HepG2 (cell line): ENCODE measurements around the gene RANBP17.

Experiments used
- KLF13 ChIP-seq: sonication (generic); formaldehyde crosslinking; IDR thresholded peaks from 2 replicates; pipeline ENCODE4 v1.4.0; 2020; ENCODE audit warnings: mild to moderate bottlenecking, missing genetic modification reagents
- NR1H2 ChIP-seq: sonication (generic); formaldehyde crosslinking; IDR thresholded peaks from 2 replicates; pipeline ENCODE4 v1.8.1; 2022; ENCODE audit warnings: low read depth, missing genetic modification reagents, borderline replicate concordance

DNA sequence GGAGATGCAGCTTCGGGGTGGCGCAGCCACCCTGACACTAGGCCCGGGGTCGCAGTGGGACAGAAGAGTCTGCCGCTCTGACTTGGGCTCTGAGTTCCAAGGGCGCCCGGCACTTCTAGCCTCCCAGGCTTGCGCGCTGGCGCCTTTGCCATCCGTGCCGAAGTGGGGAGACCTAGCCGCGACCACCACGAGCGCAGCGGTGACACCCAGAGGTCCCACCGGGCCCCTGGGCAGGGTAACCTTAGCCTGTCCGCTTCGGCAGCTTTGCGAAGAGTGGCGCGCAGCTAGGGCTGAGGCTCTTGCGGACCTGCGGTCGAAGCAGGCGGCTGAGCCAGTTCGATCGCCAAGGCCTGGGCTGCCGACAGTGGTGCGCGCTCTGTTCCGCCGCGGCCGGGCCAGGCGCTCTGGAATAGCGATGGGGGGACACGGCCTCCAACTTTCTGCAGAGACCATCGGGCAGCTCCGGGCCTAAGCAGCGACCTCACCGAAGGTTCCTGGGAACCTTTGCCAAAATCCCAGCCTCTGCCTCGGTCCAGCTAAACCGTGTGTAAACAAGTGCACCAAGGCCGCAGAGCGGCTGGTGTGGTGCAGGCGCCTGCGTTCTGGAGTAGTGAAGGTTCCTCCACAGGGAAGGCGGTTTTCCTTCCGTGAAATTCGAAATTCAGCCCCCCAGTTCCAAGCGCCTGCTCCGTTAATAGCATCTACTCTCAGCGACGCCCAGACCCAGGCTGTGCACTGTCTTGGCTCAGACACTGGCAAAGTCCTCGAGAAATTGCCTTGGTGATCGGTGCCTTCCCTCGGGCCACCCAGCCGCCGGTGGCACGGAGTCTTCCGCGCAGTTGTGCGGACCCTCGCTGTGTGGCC lies 454.7 kb downstream of the RANBP17 start:
- TF ChIP-seq KLF13 (CRISPR knock-in tag) (no peak), NR1H2 (no peak)
